K562 (cell line): ENCODE data around the gene SERPIND1. TPM values are rescaled to one million over a fixed set of nuclear protein-coding genes. Genes with fewer than 3 reads are reported as not detected.

Experiments
- ARID3A ChIP-seq: IDR thresholded peaks from 2 replicates; pipeline ENCODE4 v1.6.1; 2012; ENCODE audit warnings: low read depth, low read length, improper control_type of control experiment, borderline replicate concordance
- CAMTA2 ChIP-seq: fragments of 250-450 bp; sonication (Bioruptor Pico); conservative IDR thresholded peaks from 2 replicates; pipeline ENCODE4 v1.5.1; 2022
- CBFB ChIP-seq: sonication (generic); formaldehyde crosslinking; IDR thresholded peaks from 2 replicates; pipeline ENCODE4 v1.4.0; 2020; ENCODE audit warnings: mild to moderate bottlenecking, missing genetic modification reagents
- HNRNPK ChIP-seq: fragments of 200-400 bp; formaldehyde crosslinking; IDR thresholded peaks from one replicate; pipeline ENCODE4 v1.6.1; 2018; ENCODE audit warnings: mild to moderate bottlenecking, low read depth, low read length; ENCODE audit not compliant: poor library complexity, severe bottlenecking
- JUN ChIP-seq, 2 experiments: sonication (generic) in 1 of 2; formaldehyde crosslinking in 1 of 2; IDR thresholded peaks; 2 replicates each; pipeline versions ENCODE4 v1.6.1 to v1.8.0; 2012 to 2022; ENCODE audit warnings: borderline replicate concordance in 2 of 2, mild to moderate bottlenecking in 2 of 2, improper control_type of control experiment in 1 of 2, low read depth in 1 of 2, low read length in 1 of 2, missing genetic modification reagents in 1 of 2
- KHSRP ChIP-seq: fragments of 450-650 bp; IDR thresholded peaks from 2 replicates; pipeline ENCODE4 v1.6.1; 2017
- MAFF ChIP-seq: IDR thresholded peaks from 2 replicates; pipeline ENCODE4 v1.6.1; 2012; ENCODE audit warnings: low read length, improper control_type of control experiment
- NR1H2 ChIP-seq: sonication (generic); formaldehyde crosslinking; IDR thresholded peaks from 2 replicates; pipeline ENCODE4 v1.4.0; 2020; ENCODE audit warnings: mild to moderate bottlenecking, missing genetic modification reagents
- PCBP1 ChIP-seq: fragments of 200-400 bp; formaldehyde crosslinking; IDR thresholded peaks from 2 replicates; pipeline ENCODE4 v1.6.1; 2018; ENCODE audit warnings: mild to moderate bottlenecking, low read depth, low read length; ENCODE audit not compliant: poor library complexity, severe bottlenecking
- POLR3A ChIP-seq: IDR thresholded peaks from 2 replicates; pipeline ENCODE4 v1.6.1; 2011; ENCODE audit warnings: borderline replicate concordance, mild to moderate bottlenecking, moderate library complexity; ENCODE audit not compliant: insufficient read length, insufficient read depth; ENCODE audit errors: extremely low read depth
- SIX5 ChIP-seq, 2 experiments: IDR thresholded peaks; 2 replicates each; pipeline ENCODE4 v1.6.1; 2011; ENCODE audit warnings: low read length in 2 of 2, borderline replicate concordance in 1 of 2, low read depth in 1 of 2, mild to moderate bottlenecking in 1 of 2, moderate library complexity in 1 of 2; ENCODE audit not compliant: insufficient read depth in 1 of 2
- SRSF3 ChIP-seq: fragments of 200-400 bp; formaldehyde crosslinking; IDR thresholded peaks from 2 replicates; pipeline ENCODE4 v1.6.1; 2016; ENCODE audit warnings: mild to moderate bottlenecking, low read length, moderate library complexity; ENCODE audit not compliant: insufficient read depth
- TFAP4 ChIP-seq: sonication (generic); formaldehyde crosslinking; IDR thresholded peaks from 2 replicates; pipeline ENCODE4 v1.8.0; 2022; ENCODE audit warnings: missing genetic modification reagents, mild to moderate bottlenecking, moderate library complexity, borderline replicate concordance
- TRIM24 ChIP-seq, 2 experiments: fragments of 450-650 bp; IDR thresholded peaks; 2 replicates each; pipeline ENCODE4 v1.6.1; 2016
- TRIM28 ChIP-seq: fragments of 450-650 bp; IDR thresholded peaks from 2 replicates; pipeline ENCODE4 v1.6.1; 2017
- ZFPM2 ChIP-seq: fragments of 250-450 bp; sonication (Bioruptor Pico); IDR thresholded peaks from 2 replicates; pipeline ENCODE4 v1.5.1; 2022; ENCODE audit warnings: mild to moderate bottlenecking
- ZNF124 ChIP-seq: sonication (generic); formaldehyde crosslinking; IDR thresholded peaks from 2 replicates; pipeline ENCODE4 v1.8.1; 2022; ENCODE audit warnings: missing genetic modification reagents
- ZNF445 ChIP-seq: fragments of 250-450 bp; sonication (Bioruptor Pico); IDR thresholded peaks from 2 replicates; pipeline ENCODE4 v1.4.0; 2020; ENCODE audit warnings: low read depth, mild to moderate bottlenecking, moderate library complexity
- polyA plus RNA-seq, 8 experiments: library from polyadenylated mRNA; depleted of rRNA in 4 of 8; stranded (reverse) in 5 of 8; unstranded in 3 of 8; fragments of >200 nt; fragmentation: Nextera tagmentation in 2 of 8; fragmentation: Illumina TruSeq in 1 of 8; extraction: Ambion mirVana in 2 of 8; extraction: Trizol in 1 of 8; gene quantifications; 2 replicates each; pipeline versions ENCODE4 v1.2.1 to v1.2.3, GENCODE V29; 2011 to 2014; ENCODE audit warnings: inconsistent platforms in 1 of 8, missing spikeins in 1 of 8
- total RNA-seq, 7 experiments: library from RNA; depleted of rRNA in 6 of 7; stranded (reverse); fragments of >200 nt in 6 of 7; fragmentation: Illumina TruSeq in 2 of 7; extraction: Trizol in 2 of 7; gene quantifications; 2 replicates each; pipeline versions ENCODE4 v1.2.1 to v1.2.3, GENCODE V29; 2011 to 2021; ENCODE audit warnings: low replicate concordance in 1 of 7
- TF ChIP-seq, protein P1 (sequence below), 2 experiments: fragments of 200-800 bp in 1 of 2; sonication (Bioruptor generic) in 1 of 2; sonication (generic) in 1 of 2; formaldehyde crosslinking in 1 of 2; IDR thresholded peaks in 1 of 2; conservative IDR thresholded peaks in 1 of 2; 2 replicates each; pipeline versions ENCODE4 v1.5.0 to v1.6.1; 2016 to 2020; ENCODE audit warnings: missing compliant biosample characterization in 1 of 2, missing genetic modification characterization in 1 of 2, missing genetic modification reagents in 1 of 2

Gene SERPIND1
- total and polyA plus RNA-seq, 9 of the 15 experiments (the other 6 are each of a cell fraction or from before 2014, with no cell fraction given), result 0.04 to 0.11 (median 0.09) TPM; not detected in 6

- TF ChIP-seq, protein P1, sequence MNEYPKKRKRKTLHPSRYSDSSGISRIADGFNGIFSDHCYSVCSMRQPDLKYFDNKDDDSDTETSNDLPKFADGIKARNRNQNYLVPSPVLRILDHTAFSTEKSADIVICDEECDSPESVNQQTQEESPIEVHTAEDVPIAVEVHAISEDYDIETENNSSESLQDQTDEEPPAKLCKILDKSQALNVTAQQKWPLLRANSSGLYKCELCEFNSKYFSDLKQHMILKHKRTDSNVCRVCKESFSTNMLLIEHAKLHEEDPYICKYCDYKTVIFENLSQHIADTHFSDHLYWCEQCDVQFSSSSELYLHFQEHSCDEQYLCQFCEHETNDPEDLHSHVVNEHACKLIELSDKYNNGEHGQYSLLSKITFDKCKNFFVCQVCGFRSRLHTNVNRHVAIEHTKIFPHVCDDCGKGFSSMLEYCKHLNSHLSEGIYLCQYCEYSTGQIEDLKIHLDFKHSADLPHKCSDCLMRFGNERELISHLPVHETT (CRISPR knock-in tag; conservative IDR thresholded peaks at IDR 0.05 in 1 of 2, IDR thresholded peaks at IDR 0.05 in 1 of 2), result no peak
- TF ChIP-seq ARID3A (no peak), TFAP4 (CRISPR knock-in tag) (peak; percentile 97), CBFB (CRISPR knock-in tag) (peak; percentile 92), HNRNPK (no peak), CAMTA2 (peak; percentile 60; the same call in 1 of the 2 replicates), JUN (IDR thresholded peaks at IDR 0.05; ENCODE audit: borderline replicate concordance, low read depth, low read length) (peak; percentile 86), JUN (CRISPR knock-in tag; IDR thresholded peaks at IDR 0.05; ENCODE audit: borderline replicate concordance) (no peak), ZFPM2 (CRISPR knock-in tag) (no peak), ZNF124 (CRISPR knock-in tag) (no peak), SIX5 (IDR thresholded peaks at IDR 0.05; ENCODE audit: borderline replicate concordance in 1 of 2, insufficient read depth in 1 of 2, low read depth in 1 of 2, low read length in 2 of 2) (0 out of 4 replicates have a peak, but pooled peaks of 1 of the 2 experiments have one; percentile 15), NR1H2 (CRISPR knock-in tag) (0 out of 2 replicates have a peak, but pooled peaks have one; percentile 54), SRSF3 (no peak), ZNF445 (CRISPR knock-in tag) (no peak), MAFF (peak; percentile 43; the same call in 1 of the 2 replicates), TRIM24 (IDR thresholded peaks at IDR 0.05) (peak in 1 of 2 experiments; percentile 12; a peak in 1 of 4 replicates), POLR3A (no peak), PCBP1 (no peak), TRIM28 (no peak), KHSRP (no peak)
These were observed 23.3 kb upstream of the SERPIND1 start (continued) for GRCh38 chr22:20750461-20751184.
